Hematopoietic multipotent progenitor cell treated with erythropoietin and hydrocortisone succinate and interleukin-3 and kit ligand, for 17 days (in vitro differentiated cells): ENCODE measurements around the gene NLRC5.
A peak's percentile ranks its signal among the peaks of the same experiment; 100 is the strongest.
"Not testable (repeated sequence)": the region's sequence is repeated elsewhere in the genome, so short reads cannot be mapped to it uniquely, and the experiment has no call there.

Experiments used
- DNase-seq: peaks from one replicate; pipeline ENCODE4 v3.0.0-alpha.2; 2015; ENCODE audit warnings: low spot score

Gene NLRC5

GRCh38 chr16:57071831-57072582, 82.7 kb downstream of the NLRC5 start:
- DNase-seq, result no peak

DNA sequence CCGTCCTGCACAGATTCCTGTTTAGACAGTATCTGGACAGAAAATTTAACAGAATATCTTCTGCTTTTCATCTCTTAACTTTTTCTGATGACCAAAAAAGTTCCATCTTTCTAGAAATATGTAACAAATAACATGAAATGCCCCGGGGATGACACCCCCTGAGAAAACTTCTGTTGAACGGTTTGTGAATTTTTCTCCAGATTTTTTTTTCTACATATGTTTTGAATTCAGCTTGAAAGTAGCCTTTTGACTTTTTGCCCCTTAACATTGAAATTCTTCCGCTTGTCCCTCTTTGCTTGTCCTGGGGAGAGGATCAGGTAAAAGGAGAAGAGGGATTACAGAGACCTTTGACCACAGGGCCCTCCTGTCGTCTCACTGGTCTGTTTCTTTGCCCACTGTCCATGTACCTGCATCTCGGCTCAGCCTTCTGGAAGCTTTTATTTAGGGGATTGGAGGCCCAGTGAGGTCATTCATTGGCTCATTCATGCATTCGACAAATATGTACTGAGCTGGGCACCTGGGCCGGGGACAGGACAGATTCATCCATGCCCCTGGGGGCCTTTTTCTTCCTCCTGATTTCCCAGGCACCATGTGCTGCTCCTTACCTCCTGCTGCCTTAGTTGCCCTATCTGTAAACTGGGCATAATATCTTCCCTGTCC, 83.4 kb downstream of the NLRC5 start:
- no peak for DNase-seq

DNA sequence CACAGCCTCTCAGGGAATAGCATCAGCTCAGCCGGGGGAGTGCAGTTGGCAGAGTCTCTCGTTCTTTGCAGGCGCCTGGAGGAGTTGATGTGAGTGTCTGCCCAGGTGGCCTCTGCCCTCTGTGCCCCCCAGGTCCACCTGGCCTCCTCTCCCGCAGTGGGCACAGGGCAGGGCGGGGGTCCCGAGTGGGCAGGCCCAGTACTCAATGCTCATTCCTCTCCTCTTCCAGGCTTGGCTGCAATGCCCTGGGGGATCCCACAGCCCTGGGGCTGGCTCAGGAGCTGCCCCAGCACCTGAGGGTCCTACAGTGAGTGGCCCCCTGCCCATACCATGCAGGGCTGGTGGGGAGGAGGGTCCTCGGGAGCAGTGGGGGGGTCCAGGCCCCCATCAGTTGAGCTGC, 88.4 kb downstream of the NLRC5 start:
- DNase-seq, result no peak

GRCh38 chr16:57081744-57082143, 92.4 kb downstream of the NLRC5 start:
- DNase-seq, result no peak

DNA sequence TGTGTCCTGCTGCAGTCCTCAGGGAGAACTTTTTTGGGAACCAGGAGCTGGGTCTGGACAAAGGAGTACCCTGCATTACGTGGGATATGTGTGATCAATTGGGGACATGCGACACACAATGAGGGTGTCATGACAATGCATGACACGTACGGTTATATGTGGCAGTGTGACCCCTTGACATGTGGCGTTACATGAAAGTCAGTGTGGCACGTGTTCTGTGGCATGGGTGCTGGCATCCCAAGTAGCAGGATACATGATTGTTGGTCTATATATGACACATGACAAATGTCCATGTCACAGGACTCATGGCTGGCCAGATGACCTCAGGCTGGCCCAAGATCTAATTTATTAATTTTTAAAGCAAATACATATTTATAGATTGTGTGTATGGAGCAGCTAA, 93.3 kb downstream of the NLRC5 start:
- no peak for DNase-seq

GRCh38 chr16:57083485-57084126, 94.2 kb downstream of the NLRC5 start:
- DNase-seq, result no peak

GRCh38 chr16:57084257-57084770, 95.0 kb downstream of the NLRC5 start:
- peak; percentile 62 for DNase-seq

- DNase-seq, result no peak
These were observed 95.6 kb downstream of the NLRC5 start for GRCh38 chr16:57084996-57085395.

- DNase-seq, result no peak
These were observed 97.6 kb downstream of the NLRC5 start for GRCh38 chr16:57087003-57087402.

DNA sequence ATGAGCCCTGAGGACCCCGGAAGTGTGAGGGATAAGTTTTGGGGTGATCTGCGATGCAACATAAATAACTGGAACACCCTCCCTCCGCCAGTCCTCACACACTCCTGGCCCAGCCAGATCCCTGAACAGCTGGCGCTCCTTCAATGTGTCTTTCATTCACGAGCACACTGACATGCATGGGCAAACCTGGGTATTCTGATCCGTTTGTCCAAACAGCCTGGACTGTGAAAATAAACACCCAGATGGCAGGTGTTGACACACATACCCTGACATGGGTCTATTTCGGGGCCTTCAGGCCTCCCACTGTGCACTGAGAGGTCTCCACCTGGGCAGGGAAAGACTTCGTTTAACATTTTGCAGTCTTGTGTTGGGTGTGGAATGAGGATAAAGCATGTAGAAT, 100.0 kb downstream of the NLRC5 start:
- DNase-seq, result no peak

- DNase-seq, result no peak
These were observed 102.0 kb downstream of the NLRC5 start for GRCh38 chr16:57091200-57091974.

DNA sequence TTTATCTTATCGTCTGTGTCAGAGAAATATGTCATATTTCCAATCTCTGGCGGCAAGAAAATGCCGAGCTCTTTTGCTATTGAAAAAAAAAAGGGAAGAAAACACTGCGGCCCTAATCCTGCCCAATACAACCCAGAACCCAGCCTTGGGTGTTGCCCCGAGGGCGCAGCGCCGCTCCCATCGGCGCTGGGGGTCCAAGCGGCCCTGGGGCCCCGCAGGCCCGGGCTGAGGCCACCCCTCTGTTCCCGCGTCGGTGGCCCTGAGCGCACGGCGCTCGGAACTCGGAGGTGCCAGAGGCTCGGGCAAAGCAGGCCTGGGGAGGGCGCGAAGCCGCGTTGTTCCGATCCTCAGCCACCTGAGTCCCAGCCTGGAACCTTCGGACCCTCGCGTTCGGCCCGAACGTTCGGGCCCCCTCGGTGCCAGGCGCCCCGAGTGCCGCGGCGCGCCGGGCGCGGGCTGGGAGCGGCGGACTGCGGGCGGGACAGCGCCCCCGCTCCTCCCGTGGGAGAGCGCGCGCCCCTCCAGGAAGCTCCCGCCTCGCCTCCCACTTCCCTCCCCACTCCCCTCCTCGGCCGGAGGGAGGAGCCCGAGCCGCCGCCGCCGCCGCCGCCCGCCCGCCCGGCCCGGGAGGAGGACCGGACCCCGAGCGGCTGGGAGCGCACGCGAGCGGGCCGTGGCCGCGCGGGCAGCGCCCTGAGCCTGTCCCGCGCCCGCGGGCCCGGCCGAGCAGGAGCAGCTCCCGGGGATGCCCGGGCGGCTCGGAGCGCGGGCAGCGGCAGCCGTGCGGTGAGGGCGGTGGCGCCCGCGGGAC, 102.8 kb downstream of the NLRC5 start, which contains the start of gene CPNE2:
CPNE2 (plus strand) TSS at position 609 of the 811 bp plus-strand sequence. CDS start 18,160 bp downstream, outside the sequence.
- DNase-seq, result no peak

DNA sequence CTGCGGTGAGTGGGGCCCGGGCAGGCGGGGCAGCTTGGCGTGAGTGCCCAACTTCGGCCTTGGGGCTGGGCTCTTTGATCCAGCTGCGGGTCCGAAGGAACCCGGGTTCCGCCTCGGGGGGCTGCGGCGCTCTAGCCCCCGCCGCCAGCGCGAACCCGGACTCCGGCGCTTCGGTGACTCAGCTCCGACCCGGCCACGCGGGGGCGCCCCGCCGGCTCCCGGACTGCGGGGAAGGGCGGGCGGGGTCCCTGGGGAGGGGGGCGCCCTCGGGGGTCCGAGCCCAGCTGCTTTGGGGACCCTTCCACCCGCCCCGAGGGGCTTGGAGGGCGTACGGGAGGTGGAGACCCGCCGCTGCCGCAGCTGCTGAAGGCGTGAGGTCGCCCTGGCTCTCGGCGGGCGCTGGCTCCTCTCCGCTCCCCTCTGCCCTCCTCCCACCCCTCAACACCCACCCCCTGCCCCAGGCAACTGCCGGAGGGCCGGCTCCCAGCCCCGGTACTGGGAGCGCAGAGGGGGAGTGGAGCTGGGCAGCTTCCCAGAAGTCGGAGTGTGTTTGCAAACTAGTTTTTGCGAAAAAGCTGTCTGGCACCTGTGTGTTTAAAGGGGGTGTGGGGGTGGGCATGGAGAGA, 103.5 kb downstream of the NLRC5 start:
- no peak for DNase-seq

DNA sequence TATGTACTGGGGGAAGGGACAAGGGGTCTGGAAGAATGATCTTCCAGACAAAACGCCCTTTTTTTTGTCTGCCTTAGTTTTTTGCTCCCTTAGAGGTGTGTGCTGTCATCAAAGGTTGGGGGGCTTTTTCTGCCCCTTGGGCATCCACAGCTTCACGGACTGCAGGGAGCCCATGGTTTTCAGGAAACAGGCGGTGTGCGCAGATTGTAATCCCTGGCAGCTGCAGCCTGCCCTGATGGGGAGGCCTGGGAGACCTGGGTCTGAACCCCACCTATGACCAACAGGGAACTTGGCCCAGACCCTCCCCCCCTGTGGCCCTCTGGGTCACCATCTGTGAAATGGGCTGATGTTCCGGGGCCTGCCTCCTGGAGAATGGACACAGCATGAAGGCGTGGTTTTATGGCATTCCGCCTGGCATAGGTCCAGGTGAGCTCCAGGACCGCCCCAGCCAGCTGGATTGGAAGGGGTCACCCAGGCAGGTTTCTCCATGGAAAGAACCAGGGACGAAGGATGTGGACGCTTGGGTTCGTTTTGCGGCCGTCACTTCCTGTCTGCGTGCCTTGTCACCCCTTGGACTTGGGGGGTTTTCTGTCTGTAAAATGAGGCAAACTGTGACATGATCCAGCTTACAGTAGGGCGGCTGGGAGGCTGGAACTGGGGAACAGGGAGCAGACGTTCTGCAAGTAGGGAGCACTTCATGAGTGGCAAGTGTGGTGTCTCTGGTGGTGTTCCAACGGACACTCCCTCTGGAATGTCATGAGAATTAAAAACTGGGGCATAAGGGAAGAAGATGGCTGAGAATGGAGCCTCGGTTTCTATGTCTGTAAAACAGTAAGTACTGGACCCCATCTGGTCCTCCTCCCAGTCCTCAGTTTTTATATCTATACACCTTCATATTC, 104.6 kb downstream of the NLRC5 start:
- DNase-seq, result no peak

DNA sequence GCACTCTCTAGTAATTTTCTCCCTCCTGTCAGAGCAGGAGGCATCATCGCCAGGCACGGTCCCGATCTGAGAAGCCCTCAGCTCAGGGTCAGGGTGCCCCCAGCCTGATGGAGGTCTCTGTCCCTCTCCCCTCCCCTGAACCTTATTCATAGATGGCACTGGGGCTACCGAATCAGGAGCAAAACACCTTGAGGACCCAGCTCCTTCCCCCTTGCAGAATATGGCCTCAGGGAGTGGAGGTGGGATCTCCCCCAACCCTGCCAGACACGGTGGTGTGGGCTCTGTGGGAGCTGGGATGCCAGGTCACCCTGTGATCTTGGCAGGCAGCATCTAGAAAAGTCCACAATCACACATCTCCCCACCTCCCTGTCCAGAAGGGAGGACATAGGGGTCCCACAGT, 105.6 kb downstream of the NLRC5 start:
- no peak for DNase-seq

GRCh38 chr16:57096192-57096591, 106.8 kb downstream of the NLRC5 start:
- no peak for DNase-seq

DNA sequence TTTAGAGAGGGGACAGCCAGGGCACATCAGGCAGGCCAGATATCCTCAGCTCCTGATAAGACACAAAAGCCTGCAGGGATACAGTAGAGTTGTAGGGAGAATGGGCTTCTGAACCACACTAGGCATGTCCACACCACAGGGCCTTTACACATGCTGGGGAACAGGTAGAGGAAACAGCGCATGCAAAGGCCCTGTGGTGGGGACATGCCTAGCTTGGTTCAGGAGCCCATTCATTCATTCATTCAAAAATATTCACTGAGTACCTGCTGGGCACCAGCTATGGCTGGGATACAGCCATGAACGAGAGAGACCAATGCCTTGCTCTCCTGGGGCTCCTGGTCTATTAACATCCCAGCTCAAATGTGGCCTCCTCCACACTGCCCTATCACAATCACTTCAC, 107.4 kb downstream of the NLRC5 start:
- DNase-seq, result no peak

GRCh38 chr16:57098188-57098841, 109.0 kb downstream of the NLRC5 start:
- no peak for DNase-seq

- not testable (repeated sequence) for DNase-seq
These were observed 110.6 kb downstream of the NLRC5 start for GRCh38 chr16:57099965-57100364.
